Measurements from ENCODE around the gene BBLN. TPM values are rescaled to one million over a fixed set of nuclear protein-coding genes. Genes with fewer than 3 reads are reported as not detected.

Gene BBLN
- total RNA-seq, 1 experiment from 2014 or later: 154 TPM

DNA sequence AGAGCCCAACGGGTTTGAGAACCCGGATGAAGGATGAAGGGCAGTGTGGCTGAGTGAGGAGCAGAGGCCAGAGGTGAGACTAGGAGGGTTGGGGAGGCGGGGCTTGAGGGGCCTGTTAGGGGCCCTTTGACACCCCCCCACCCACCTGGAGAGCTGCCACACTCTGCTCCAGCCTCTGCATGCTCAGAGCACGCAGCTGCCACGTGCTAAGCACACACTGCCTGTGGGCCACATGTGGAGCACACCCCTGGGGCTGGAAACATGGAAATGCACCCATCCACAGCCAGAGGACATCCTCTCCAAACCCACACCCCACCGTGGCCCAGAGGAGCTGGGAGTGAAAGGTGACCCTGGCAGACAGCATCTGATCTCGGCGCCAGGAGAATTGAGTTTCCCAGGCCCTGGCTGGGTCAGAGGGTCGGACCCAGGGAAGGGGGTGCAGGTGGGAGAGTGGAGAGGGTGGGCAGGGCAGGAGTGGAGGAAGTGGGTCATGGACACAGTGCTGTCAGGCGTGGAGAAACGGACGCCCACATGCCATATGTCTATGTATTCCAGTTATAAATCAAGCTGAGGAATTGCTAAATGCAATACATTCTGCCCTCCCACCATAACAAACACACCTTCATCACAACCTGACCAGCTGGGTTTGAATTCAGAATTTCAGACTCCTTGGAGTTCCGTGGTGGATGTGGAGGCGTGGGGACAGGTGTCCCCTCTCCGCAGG lies 49.0 kb downstream of the BBLN start:
- ChIA-PET CTCF (interaction anchor here (0.5 kb wide), 1 partner anchor 383 kb away, joined by 3 read pairs; no protein-coding TSS in a partner anchor), POLR2A (ENCODE audit: unreplicated experiment) (interaction anchor here (0.7 kb wide), 1 partner anchor 53 kb away, joined by 8 read pairs; no protein-coding TSS in a partner anchor)
- Histone ChIP-seq H2AFZ (no peak overlapping the region), H3K79me2 (ENCODE audit: low read depth) (peaks cover 8% of the 10 kb centered on the region; the same call in 1 of the 2 replicates), H3K27me3 (ENCODE audit: insufficient read depth, low read depth) (no peaks in the 10 kb centered on the region), H3K4me1 (replicated peaks; ENCODE audit: insufficient read depth) (0 out of 2 replicates have a peak, but pooled peaks cover 5% of the 10 kb centered on the region), H3K27ac (no peak overlapping the region), H3K4me2 (no peak overlapping the region), H3K9me3 (ENCODE audit: insufficient read depth, low read depth) (no peaks in the 10 kb centered on the region), H3K9me2 (ENCODE audit: insufficient read depth) (no peaks in the 10 kb centered on the region), H4K20me1 (ENCODE audit: insufficient read depth) (no peaks in the 10 kb centered on the region), H3F3A (ENCODE audit: insufficient read depth, low read depth) (no peaks in the 10 kb centered on the region), H3K4me3 (no peak overlapping the region), H3K36me3 (ENCODE audit: low read depth) (no peaks in the 10 kb centered on the region)
- no peak for TF ChIP-seq EZH2 (IDR thresholded peaks at IDR 0.05; ENCODE audit: low read depth)
- TF ChIP-seq, protein P1, sequence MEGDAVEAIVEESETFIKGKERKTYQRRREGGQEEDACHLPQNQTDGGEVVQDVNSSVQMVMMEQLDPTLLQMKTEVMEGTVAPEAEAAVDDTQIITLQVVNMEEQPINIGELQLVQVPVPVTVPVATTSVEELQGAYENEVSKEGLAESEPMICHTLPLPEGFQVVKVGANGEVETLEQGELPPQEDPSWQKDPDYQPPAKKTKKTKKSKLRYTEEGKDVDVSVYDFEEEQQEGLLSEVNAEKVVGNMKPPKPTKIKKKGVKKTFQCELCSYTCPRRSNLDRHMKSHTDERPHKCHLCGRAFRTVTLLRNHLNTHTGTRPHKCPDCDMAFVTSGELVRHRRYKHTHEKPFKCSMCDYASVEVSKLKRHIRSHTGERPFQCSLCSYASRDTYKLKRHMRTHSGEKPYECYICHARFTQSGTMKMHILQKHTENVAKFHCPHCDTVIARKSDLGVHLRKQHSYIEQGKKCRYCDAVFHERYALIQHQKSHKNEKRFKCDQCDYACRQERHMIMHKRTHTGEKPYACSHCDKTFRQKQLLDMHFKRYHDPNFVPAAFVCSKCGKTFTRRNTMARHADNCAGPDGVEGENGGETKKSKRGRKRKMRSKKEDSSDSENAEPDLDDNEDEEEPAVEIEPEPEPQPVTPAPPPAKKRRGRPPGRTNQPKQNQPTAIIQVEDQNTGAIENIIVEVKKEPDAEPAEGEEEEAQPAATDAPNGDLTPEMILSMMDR (conservative IDR thresholded peaks at IDR 0.05): no peak
- DNase-seq: no peak
- no TSS peak for BruUV-seq (replicated peaks)
- intact Hi-C loops (cut with micrococcal nuclease; ENCODE audit: unreplicated experiment): no loop called here

DNA sequence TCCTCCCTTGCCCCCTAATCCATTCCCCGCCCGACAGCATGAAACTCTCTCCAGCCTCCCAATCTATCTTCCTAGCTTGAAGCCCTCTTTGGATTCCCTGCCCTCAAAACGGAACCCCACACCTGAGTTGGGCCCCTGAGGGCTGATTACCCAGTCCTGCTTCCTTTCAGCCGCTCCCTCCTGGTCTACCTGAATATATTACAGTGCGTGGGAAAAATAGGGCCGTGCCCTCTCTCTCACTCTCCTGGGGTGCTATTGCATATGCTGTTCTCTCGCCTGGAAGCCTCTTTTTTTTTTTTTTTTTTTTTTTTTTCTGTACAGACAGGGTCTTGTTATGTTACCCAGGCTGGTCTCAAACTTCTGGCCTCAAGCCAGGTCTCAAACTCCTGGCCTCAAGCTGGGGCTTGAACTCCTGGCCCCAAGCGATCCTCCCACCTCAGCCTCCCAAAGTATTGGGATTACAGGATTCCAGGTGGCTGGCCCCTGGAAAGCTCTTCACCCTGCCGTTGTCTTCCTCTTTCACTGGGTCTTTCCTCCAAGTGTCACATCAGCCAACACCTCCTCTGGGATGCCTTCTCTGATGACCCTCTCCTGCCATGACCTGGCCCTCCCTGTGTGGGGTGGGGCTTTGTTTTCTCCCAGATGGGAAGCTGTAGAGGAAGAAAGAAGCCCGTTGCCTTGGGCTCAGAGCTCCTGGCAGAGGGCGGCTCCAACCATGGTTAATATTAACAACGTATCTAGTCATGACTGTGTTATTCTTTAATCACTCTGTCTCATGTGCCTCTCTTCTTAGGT lies 51.3 kb downstream of the BBLN start:
- H3K9me2 ChIP-seq (ENCODE audit: insufficient read depth): no peaks in the 10 kb centered on the region
- peaks cover 10% of the 10 kb centered on the region for H3K4me1 ChIP-seq (replicated peaks; ENCODE audit: insufficient read depth)
- H3K4me3 ChIP-seq: no peak overlapping the region
- POLR2A ChIA-PET (ENCODE audit: unreplicated experiment): interaction anchor here (0.5 kb wide), 1 partner anchor 30 kb away, joined by 3 read pairs; no protein-coding TSS in a partner anchor
- H3K27me3 ChIP-seq (ENCODE audit: insufficient read depth, low read depth): no peaks in the 10 kb centered on the region
- H2AFZ ChIP-seq: no peak overlapping the region
- no peak for TF ChIP-seq EZH2 (IDR thresholded peaks at IDR 0.05; ENCODE audit: low read depth)
- TF ChIP-seq, protein P1 (conservative IDR thresholded peaks at IDR 0.05): no peak
- no peaks in the 10 kb centered on the region for H3K36me3 ChIP-seq (ENCODE audit: low read depth)
- no peak overlapping the region for H3K27ac ChIP-seq
- no TSS peak for BruUV-seq (replicated peaks)
- CTCF ChIA-PET: interaction anchor here (0.6 kb wide), 2 partner anchors 61 to 227 kb away, joined by 3 to 6 read pairs; no protein-coding TSS in a partner anchor
- DNase-seq: no peak
- H4K20me1 ChIP-seq (ENCODE audit: insufficient read depth): no peaks in the 10 kb centered on the region
- no peaks in the 10 kb centered on the region for H3K9me3 ChIP-seq (ENCODE audit: insufficient read depth, low read depth)
- no peaks in the 10 kb centered on the region for H3F3A ChIP-seq (ENCODE audit: insufficient read depth, low read depth)
- H3K79me2 ChIP-seq (ENCODE audit: low read depth): no peaks in the 10 kb centered on the region
- no peak overlapping the region for H3K4me2 ChIP-seq
- intact Hi-C loops (cut with micrococcal nuclease; ENCODE audit: unreplicated experiment): no loop called here

DNA sequence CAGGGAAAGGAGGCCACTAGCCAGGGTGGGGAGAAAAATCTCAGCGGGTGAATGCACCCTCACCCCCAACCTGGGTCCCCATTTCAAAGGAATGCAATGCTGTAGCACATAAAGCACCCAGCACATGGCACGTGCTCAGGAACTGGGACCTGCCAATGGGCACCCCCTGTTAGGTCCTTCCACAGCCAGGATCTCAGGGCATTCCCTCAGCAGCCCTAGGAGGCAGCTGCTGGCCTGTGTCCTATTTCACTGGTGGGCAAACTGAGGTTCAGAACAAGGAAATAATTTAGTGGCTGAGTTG lies 51.9 kb downstream of the BBLN start:
- intact Hi-C loops (cut with micrococcal nuclease; ENCODE audit: unreplicated experiment): no loop called here
- H2AFZ ChIP-seq: no peak overlapping the region
- peaks cover 10% of the 10 kb centered on the region for H3K4me1 ChIP-seq (replicated peaks; ENCODE audit: insufficient read depth)
- BruUV-seq (replicated peaks): no TSS peak
- ChIA-PET POLR2A (ENCODE audit: unreplicated experiment) (no interaction called here), CTCF (interaction anchor here (0.6 kb wide), 1 partner anchor 229 kb away, joined by 5 read pairs; no protein-coding TSS in a partner anchor)
- H3K36me3 ChIP-seq (ENCODE audit: low read depth): no peaks in the 10 kb centered on the region
- no peak for DNase-seq
- no peaks in the 10 kb centered on the region for H3F3A ChIP-seq (ENCODE audit: insufficient read depth, low read depth)
- H3K4me3 ChIP-seq: no peak overlapping the region
- H3K27ac ChIP-seq: no peak overlapping the region
- no peak overlapping the region for H3K4me2 ChIP-seq
- no peaks in the 10 kb centered on the region for H3K9me2 ChIP-seq (ENCODE audit: insufficient read depth)
- no peak for TF ChIP-seq EZH2 (IDR thresholded peaks at IDR 0.05; ENCODE audit: low read depth)
- TF ChIP-seq, protein P1 (conservative IDR thresholded peaks at IDR 0.05): no peak
- no peaks in the 10 kb centered on the region for H4K20me1 ChIP-seq (ENCODE audit: insufficient read depth)
- no peaks in the 10 kb centered on the region for H3K9me3 ChIP-seq (ENCODE audit: insufficient read depth, low read depth)
- no peaks in the 10 kb centered on the region for H3K79me2 ChIP-seq (ENCODE audit: low read depth)
- no peaks in the 10 kb centered on the region for H3K27me3 ChIP-seq (ENCODE audit: insufficient read depth, low read depth)

Other genes with a start within 250 kb of the BBLN start
- gene ST6GALNAC4, start 243.2 kb upstream of the BBLN start, total RNA-seq (2021): 28.3 and 44.3 TPM in 2 replicates
- 21.9 and 22.5 TPM in 2 replicates for gene PIP5KL1, start 229.5 kb upstream of the BBLN start, total RNA-seq (2021)
- gene DPM2, start 222.4 kb upstream of the BBLN start, total RNA-seq (2021): 65.5 and 79.4 TPM in 2 replicates
- gene EEIG1, start 179.3 kb upstream of the BBLN start, total RNA-seq (2021): 176 and 208 TPM in 2 replicates
- 16.1 and 17.3 TPM in 2 replicates for gene NAIF1, start 92.9 kb upstream of the BBLN start, total RNA-seq (2021)
- 11.7 and 13.4 TPM in 2 replicates for gene SLC25A25, start 92.0 kb upstream of the BBLN start, total RNA-seq (2021)
- 95.2 and 124 TPM in 2 replicates for gene PTGES2, start 32.5 kb upstream of the BBLN start, total RNA-seq (2021)
- 430 and 537 TPM in 2 replicates for gene LCN2, start 10.8 kb upstream of the BBLN start, total RNA-seq (2021)
- gene CIZ1, start 31.3 kb downstream of the BBLN start, total RNA-seq (2021): 164 and 213 TPM in 2 replicates
- gene DNM1, start 43.1 kb downstream of the BBLN start, total RNA-seq (2021): 134 and 148 TPM in 2 replicates
- gene GOLGA2, start 115.7 kb downstream of the BBLN start, total RNA-seq (2021): 175 and 188 TPM in 2 replicates
- 70.4 and 86.0 TPM in 2 replicates for gene SWI5, start 116.0 kb downstream of the BBLN start, total RNA-seq (2021)
- gene TRUB2, start 162.2 kb downstream of the BBLN start, total RNA-seq (2021): 47.6 and 62.1 TPM in 2 replicates
- gene COQ4, start 162.6 kb downstream of the BBLN start, total RNA-seq (2021): 81.8 and 89.5 TPM in 2 replicates
- 27.3 and 30.4 TPM in 2 replicates for gene SLC27A4, start 180.3 kb downstream of the BBLN start, total RNA-seq (2021)
- 98.1 and 101 TPM in 2 replicates for gene URM1, start 211.1 kb downstream of the BBLN start, total RNA-seq (2021)

Measured in PC-9 (cell line).